HCT116 (cell line): ENCODE data around the gene EIF2A. TPM values are rescaled to one million over a fixed set of nuclear protein-coding genes. Genes with fewer than 3 reads are reported as not detected.

Source experiments
- ATAC-seq: fragments of 200-7000 bp; cut with Tn5 transposase; 2 replicates; pipeline ENCODE4 v1.9.1; 2020; ENCODE audit warnings: mild to moderate bottlenecking, moderate library complexity
- BruUV-seq: library from RNA; stranded (reverse); fragments of 400-500 nt; replicated peaks from 2 replicates; lab custom pipeline; 2021; lab: Mats Ljungman, UMichigan
- CTCF ChIA-PET: fragments of 300-600 bp; sonication (Branson Sonifier 250); formaldehyde crosslinking; loops from one replicate; lab custom pipeline; 2021; ENCODE audit warnings: antibody characterized with exemption; lab: Charles Lee
- POLR2A ChIA-PET: fragments of 300-600, 350-600 bp; sonication (Branson Sonifier 250); formaldehyde crosslinking; loops from one replicate; lab custom pipeline; 2021; ENCODE audit warnings: antibody characterized with exemption; lab: Charles Lee
- RAD21 ChIA-PET, 2 experiments: fragments of 300-600 bp; sonication (Branson Sonifier 250); formaldehyde crosslinking; loops; one replicate each; lab custom pipeline; 2023; ENCODE audit warnings: low total read pairs in 2 of 2; ENCODE audit not compliant: uncharacterized antibody in 2 of 2, unreplicated experiment in 2 of 2, low non-redundant PET in 1 of 2; lab: Charles Lee
- DNase-seq: peaks from one replicate; pipeline ENCODE4 v3.0.0-alpha.2; 2010; ENCODE audit warnings: low read depth, low spot score
- H2AFZ ChIP-seq: fragments of 200-600 bp; shearing (Covaris generic), sonication (generic); 2 replicates; pipeline ENCODE4 v1.6.1; 2017; ENCODE audit warnings: low read depth, mixed run types, mixed read lengths, antibody characterized with exemption, low read length; ENCODE audit not compliant: poor library complexity, severe bottlenecking
- H3K27ac ChIP-seq: 2 replicates; pipeline ENCODE4 v1.5.1; 2012; ENCODE audit warnings: low read depth, low read length
- H3K27me3 ChIP-seq: fragments of 200-600 bp; sonication (generic); 2 replicates; pipeline ENCODE4 v1.6.1; 2016; ENCODE audit warnings: mixed run types, low read length, mixed read lengths; ENCODE audit not compliant: insufficient read depth
- H3K36me3 ChIP-seq, 2 experiments: fragments of 200-500 bp in 1 of 2; fragments of 200-600 bp in 1 of 2; sonication (Bioruptor generic) in 1 of 2; sonication (generic) in 1 of 2; 2 replicates each; pipeline versions ENCODE4 v1.5.1 to v1.6.1; 2014 to 2016; ENCODE audit warnings: low read length in 2 of 2, inconsistent platforms in 1 of 2, mixed read lengths in 1 of 2, mixed run types in 1 of 2; ENCODE audit not compliant: insufficient read depth in 2 of 2, control insufficient read depth in 1 of 2
- H3K4me1 ChIP-seq, 2 experiments: fragments of 200-600 bp in 1 of 2; sonication (generic) in 1 of 2; 2 replicates each; pipeline versions ENCODE4 v1.5.1 to v1.6.1; 2012 to 2017; ENCODE audit warnings: low read length in 2 of 2, inconsistent platforms in 1 of 2, mild to moderate bottlenecking in 1 of 2, mixed read lengths in 1 of 2, mixed run types in 1 of 2, moderate library complexity in 1 of 2; ENCODE audit not compliant: insufficient read depth in 2 of 2, control insufficient read depth in 1 of 2
- H3K4me2 ChIP-seq: fragments of 200-600 bp; sonication (generic); 2 replicates; pipeline ENCODE4 v1.6.1; 2017; ENCODE audit warnings: mixed run types, low read length, mixed read lengths
- H3K4me3 ChIP-seq, 2 experiments: fragments of 200-600 bp in 1 of 2; sonication (generic) in 1 of 2; replicated peaks in 1 of 2; 2 replicates each; pipeline ENCODE4 v1.5.1; 2011 to 2016; ENCODE audit warnings: low read length in 2 of 2, control low read depth in 1 of 2, low read depth in 1 of 2, mild to moderate bottlenecking in 1 of 2, mixed read lengths in 1 of 2, mixed run types in 1 of 2
- H3K79me2 ChIP-seq: fragments of 200-600 bp; sonication (generic); 2 replicates; pipeline ENCODE4 v1.6.1; 2017; ENCODE audit warnings: mild to moderate bottlenecking, mixed run types, low read length, moderate library complexity, mixed read lengths; ENCODE audit not compliant: insufficient read depth
- H3K9ac ChIP-seq: fragments of 200-600 bp; sonication (generic); 2 replicates; pipeline ENCODE4 v1.6.1; 2016; ENCODE audit warnings: low read length, mixed read lengths
- H3K9me2 ChIP-seq: fragments of 200-600 bp; sonication (generic), shearing (Covaris generic); 2 replicates; pipeline ENCODE4 v1.6.1; 2017; ENCODE audit warnings: mixed run types, mild to moderate bottlenecking, moderate library complexity; ENCODE audit not compliant: insufficient read depth
- H3K9me3 ChIP-seq, 2 experiments: fragments of 200-500 bp in 1 of 2; fragments of 200-600 bp in 1 of 2; sonication (Bioruptor generic) in 1 of 2; sonication (generic) in 1 of 2; 2 replicates each; pipeline ENCODE4 v1.6.1; 2014 to 2017; ENCODE audit warnings: low read length in 2 of 2, mixed read lengths in 2 of 2, inconsistent platforms in 1 of 2, low read depth in 1 of 2, mild to moderate bottlenecking in 1 of 2, mixed run types in 1 of 2, moderate library complexity in 1 of 2; ENCODE audit not compliant: control insufficient read depth in 1 of 2, insufficient read depth in 1 of 2
- H4K20me1 ChIP-seq: fragments of 200-600 bp; sonication (generic), shearing (Covaris generic); 2 replicates; pipeline ENCODE4 v1.6.1; 2017; ENCODE audit warnings: mixed run types, mild to moderate bottlenecking, moderate library complexity; ENCODE audit not compliant: insufficient read depth
- ATF3 ChIP-seq: IDR thresholded peaks from 2 replicates; pipeline ENCODE4 v1.6.1; 2012
- CBX3 ChIP-seq: IDR thresholded peaks from 2 replicates; pipeline ENCODE4 v1.6.1; 2012; ENCODE audit warnings: low read depth
- CEBPB ChIP-seq: IDR thresholded peaks from 2 replicates; pipeline ENCODE4 v1.6.1; 2012; ENCODE audit warnings: low read depth
- CTCF ChIP-seq, 3 experiments: fragments of 200-600 bp in 1 of 3; sonication (generic) in 1 of 3; IDR thresholded peaks in 2 of 3; conservative IDR thresholded peaks in 1 of 3; 2 replicates each; pipeline ENCODE4 v1.5.1; 2012 to 2017; ENCODE audit warnings: low read depth in 2 of 3, low read length in 2 of 3, antibody characterized with exemption in 1 of 3, borderline replicate concordance in 1 of 3, control low read depth in 1 of 3, mild to moderate bottlenecking in 1 of 3, mixed read lengths in 1 of 3, mixed run types in 1 of 3, moderate library complexity in 1 of 3; ENCODE audit not compliant: insufficient read depth in 1 of 3
- ELF1 ChIP-seq: IDR thresholded peaks from 2 replicates; pipeline ENCODE4 v1.6.1; 2012; ENCODE audit warnings: low read depth, borderline replicate concordance
- EZH2phosphoT487 ChIP-seq: fragments of 200-600 bp; IDR thresholded peaks from 2 replicates; pipeline ENCODE4 v1.6.1; 2018; ENCODE audit warnings: antibody characterized with exemption, borderline replicate concordance
- FOSL1 ChIP-seq: IDR thresholded peaks from 2 replicates; pipeline ENCODE4 v1.6.1; 2012; ENCODE audit warnings: low read depth
- MAX ChIP-seq: IDR thresholded peaks from 2 replicates; pipeline ENCODE4 v1.6.1; 2012
- POLR2A ChIP-seq: IDR thresholded peaks from 2 replicates; pipeline ENCODE4 v1.7.0; 2011; ENCODE audit warnings: borderline replicate concordance; ENCODE audit not compliant: insufficient read depth, insufficient read length; ENCODE audit errors: extremely low read depth
- RAD21 ChIP-seq: IDR thresholded peaks from 2 replicates; pipeline ENCODE4 v1.6.1; 2012; ENCODE audit warnings: low read depth, mild to moderate bottlenecking
- REST ChIP-seq: IDR thresholded peaks from 2 replicates; pipeline ENCODE4 v1.6.1; 2012; ENCODE audit warnings: low read depth
- SIN3A ChIP-seq: IDR thresholded peaks from 2 replicates; pipeline ENCODE4 v1.6.1; 2012; ENCODE audit warnings: low read depth
- SP1 ChIP-seq: IDR thresholded peaks from 2 replicates; pipeline ENCODE4 v1.6.1; 2012; ENCODE audit warnings: low read depth
- SRF ChIP-seq: IDR thresholded peaks from 2 replicates; pipeline ENCODE4 v1.6.1; 2012; ENCODE audit warnings: low read depth
- YY1 ChIP-seq: IDR thresholded peaks from 2 replicates; pipeline ENCODE4 v1.6.1; 2011; ENCODE audit warnings: low read length, low read depth, moderate library complexity, mild to moderate bottlenecking; ENCODE audit not compliant: insufficient replicate concordance; ENCODE audit errors: extremely low read depth
- ZBTB33 ChIP-seq: IDR thresholded peaks from 2 replicates; pipeline ENCODE4 v1.6.1; 2011; ENCODE audit warnings: mild to moderate bottlenecking, low read length, moderate library complexity; ENCODE audit not compliant: insufficient replicate concordance; ENCODE audit errors: extremely low read depth
- intact Hi-C: fragments of 100-400 bp; cut with micrococcal nuclease; formaldehyde crosslinking; loops from 2 replicates; pipeline ENCODE4 v1.10.0; 2022
- total RNA-seq: library from RNA; stranded (reverse); gene quantifications from one replicate; pipeline ENCODE4 v1.2.1, GENCODE V29; 2021; ENCODE audit not compliant: unreplicated experiment

Gene EIF2A
- total RNA-seq, 1 experiment from 2014 or later, result 126 TPM

GRCh38 chr3:150626148-150626930, 79.8 kb downstream of the EIF2A start:
- Histone ChIP-seq H4K20me1 (peaks cover 7% of the 10 kb centered on the region; the same call in 1 of the 2 replicates), H3K27me3 (no peaks in the 10 kb centered on the region), H2AFZ (no peak overlapping the region), H3K4me2 (no peak overlapping the region), H3K79me2 (peaks cover 24% of the 10 kb centered on the region), H3K27ac (no peak overlapping the region), H3K4me3 (no peak overlapping the region), H3K9ac (no peak overlapping the region), H3K4me1 (no peaks in the 10 kb centered on the region), H3K9me3 (no peaks in the 10 kb centered on the region), H3K9me2 (no peaks in the 10 kb centered on the region), H3K36me3 (peaks cover 2 to 8% of the 10 kb centered on the region in 2 experiments; a peak in 2 of 4 replicates)
- POLR2A ChIA-PET, result no interaction called here
- DNase-seq (no peak), ATAC-seq (no peak)
- CTCF ChIA-PET, result no interaction called here
- intact Hi-C loops, result no loop called here
- no TSS peak for BruUV-seq
- RAD21 ChIA-PET, result no interaction called here
- TF ChIP-seq EZH2phosphoT487 (no peak), POLR2A (no peak), SIN3A (no peak), ZBTB33 (no peak), SRF (no peak), CEBPB (no peak), SP1 (no peak), CTCF (IDR thresholded peaks at IDR 0.05 in 2 of 3, conservative IDR thresholded peaks at IDR 0.05 in 1 of 3; ENCODE audit: borderline replicate concordance in 1 of 3, insufficient read depth in 1 of 3, low read depth in 2 of 3, low read length in 2 of 3) (no peak), YY1 (no peak), ATF3 (no peak), ELF1 (no peak), FOSL1 (no peak), MAX (no peak), CBX3 (no peak), REST (no peak), RAD21 (no peak)
